Natural killer cell (primary cell): ENCODE measurements around the gene OR2T35. TPM values are rescaled to one million over a fixed set of nuclear protein-coding genes. Genes with fewer than 3 reads are reported as not detected.

Source experiments
- ATAC-seq, 3 donors: fragments of 150-1000 bp in 2 of 3; fragments of 200-7000 bp in 1 of 3; cut with Tn5 transposase; 1 replicate in 1 of 3; 2 replicates in 2 of 3; pipeline ENCODE4 v1.10.0; 2021; ENCODE audit warnings: mild to moderate bottlenecking in 2 of 3, moderate library complexity in 2 of 3
- DNase-seq, 2 donors: peaks; one replicate each; pipeline versions ENCODE4 v3.0.0 to v3.0.0-alpha.2; 2013 to 2021; ENCODE audit warnings: mixed read lengths in 1 of 2
- H3K27ac ChIP-seq: one replicate; pipeline ENCODE4 v1.5.1; 2013; ENCODE audit warnings: mild to moderate bottlenecking, low read length
- H3K27me3 ChIP-seq: one replicate; pipeline ENCODE4 v1.6.1; 2013; ENCODE audit warnings: low read length; ENCODE audit not compliant: control insufficient read depth, insufficient read depth
- H3K36me3 ChIP-seq: one replicate; pipeline ENCODE4 v1.6.1; 2013; ENCODE audit warnings: low read length; ENCODE audit not compliant: control insufficient read depth, insufficient read depth
- H3K4me1 ChIP-seq: one replicate; pipeline ENCODE4 v1.6.1; 2013; ENCODE audit warnings: low read length; ENCODE audit not compliant: control insufficient read depth, insufficient read depth
- H3K4me3 ChIP-seq: one replicate; pipeline ENCODE4 v1.5.1; 2013; ENCODE audit warnings: low read length
- H3K9me3 ChIP-seq: one replicate; pipeline ENCODE4 v1.6.1; 2013; ENCODE audit warnings: low read length; ENCODE audit not compliant: control insufficient read depth, insufficient read depth
- H3K27ac Mint-ChIP-seq, 2 donors: one replicate each; pipeline ENCODE4 v1.8.0; 2022; ENCODE audit warnings: mild to moderate bottlenecking in 2 of 2, mixed read lengths in 2 of 2, moderate library complexity in 1 of 2
- H3K27me3 Mint-ChIP-seq, 2 donors: one replicate each; pipeline ENCODE4 v1.8.0; 2022; ENCODE audit warnings: low read depth in 2 of 2, mixed read lengths in 2 of 2
- H3K36me3 Mint-ChIP-seq: one replicate; pipeline ENCODE4 v1.8.0; 2022; ENCODE audit warnings: mixed read lengths
- H3K4me1 Mint-ChIP-seq, 2 donors: one replicate each; pipeline ENCODE4 v1.8.0; 2022; ENCODE audit warnings: mixed read lengths in 2 of 2
- H3K4me3 Mint-ChIP-seq: one replicate; pipeline ENCODE4 v1.8.0; 2022; ENCODE audit warnings: mild to moderate bottlenecking, moderate library complexity, mixed read lengths
- H3K9me3 Mint-ChIP-seq, 2 donors: one replicate each; pipeline ENCODE4 v1.8.0; 2022; ENCODE audit warnings: mixed read lengths in 2 of 2
- WGBS: methylation state at CpG from one replicate; pipeline ENCODE4 v1.1.7; 2013; ENCODE audit warnings: missing lambda C conversion rate; ENCODE audit not compliant: insufficient coverage; 5-methylcytosine and 5-hydroxymethylcytosine counted together
- intact Hi-C: fragments of 100-400 bp; cut with micrococcal nuclease; formaldehyde crosslinking; loops from one replicate; pipeline ENCODE4 v1.14.2; 2022
- total RNA-seq, 4 donors: library from RNA; stranded (reverse); fragments of 120-200 nt in 1 of 4; gene quantifications; one replicate each; pipeline versions ENCODE4 v1.2.3 to v1.2.4, GENCODE V29; 2013 to 2022
- TF ChIP-seq, protein P1 (sequence below): fragments of 200-600 bp; IDR thresholded peaks from one replicate; pipeline ENCODE4 v1.8.0; 2022; ENCODE audit warnings: antibody characterized with exemption

OR2T35 gene
- total RNA-seq, 3 donors from 2014 or later (not counting 1 experiment from before 2014, with no cell fraction given): not detected

DNA sequence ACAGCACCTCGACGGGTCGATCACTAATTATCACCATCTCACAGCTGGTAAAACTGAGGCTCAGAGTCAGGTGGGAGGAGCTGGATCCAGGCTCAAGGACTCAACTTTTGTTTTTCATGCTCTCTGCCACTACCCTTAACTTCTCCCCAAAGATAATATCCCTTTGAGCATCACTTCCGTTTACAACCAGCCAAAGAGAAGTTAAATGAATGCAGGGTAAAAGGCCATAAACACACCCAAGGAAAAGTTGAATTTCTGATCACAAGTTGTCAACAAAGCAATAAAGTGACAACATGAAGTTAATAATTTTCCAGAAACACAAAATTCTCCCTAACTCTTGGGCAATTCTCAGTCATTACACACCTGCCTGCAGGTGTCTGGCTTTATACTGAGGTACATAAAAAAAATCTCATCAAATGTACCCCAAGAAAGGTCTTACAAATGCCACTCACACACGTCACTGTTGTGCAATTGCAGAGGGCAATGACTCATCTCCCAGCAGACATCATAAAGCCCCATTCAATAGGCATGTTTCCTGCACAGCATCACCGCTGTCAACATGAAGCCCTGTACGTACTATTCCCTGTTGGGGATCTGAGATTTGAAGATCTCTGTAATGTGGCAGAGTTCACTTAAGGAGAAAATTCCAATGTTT is 13.6 kb downstream of the OR2T35 start:
- Mint-ChIP-seq H3K9me3 (no peaks in the 10 kb centered on the region), H3K4me3 (no peak overlapping the region), H3K4me1 (no peaks in the 10 kb centered on the region), H3K36me3 (no peaks in the 10 kb centered on the region), H3K27me3 (no peaks in the 10 kb centered on the region), H3K27ac (no peak overlapping the region)
- Histone ChIP-seq H3K27me3 (no peaks in the 10 kb centered on the region), H3K9me3 (no peaks in the 10 kb centered on the region), H3K27ac (no peak overlapping the region), H3K4me3 (no peak overlapping the region), H3K4me1 (no peaks in the 10 kb centered on the region), H3K36me3 (no peaks in the 10 kb centered on the region)
- ATAC-seq (no peak), DNase-seq (no peak)
- WGBS: 77% methylated on average over 5 of the region's 7 CpGs
- TF ChIP-seq, protein P1, sequence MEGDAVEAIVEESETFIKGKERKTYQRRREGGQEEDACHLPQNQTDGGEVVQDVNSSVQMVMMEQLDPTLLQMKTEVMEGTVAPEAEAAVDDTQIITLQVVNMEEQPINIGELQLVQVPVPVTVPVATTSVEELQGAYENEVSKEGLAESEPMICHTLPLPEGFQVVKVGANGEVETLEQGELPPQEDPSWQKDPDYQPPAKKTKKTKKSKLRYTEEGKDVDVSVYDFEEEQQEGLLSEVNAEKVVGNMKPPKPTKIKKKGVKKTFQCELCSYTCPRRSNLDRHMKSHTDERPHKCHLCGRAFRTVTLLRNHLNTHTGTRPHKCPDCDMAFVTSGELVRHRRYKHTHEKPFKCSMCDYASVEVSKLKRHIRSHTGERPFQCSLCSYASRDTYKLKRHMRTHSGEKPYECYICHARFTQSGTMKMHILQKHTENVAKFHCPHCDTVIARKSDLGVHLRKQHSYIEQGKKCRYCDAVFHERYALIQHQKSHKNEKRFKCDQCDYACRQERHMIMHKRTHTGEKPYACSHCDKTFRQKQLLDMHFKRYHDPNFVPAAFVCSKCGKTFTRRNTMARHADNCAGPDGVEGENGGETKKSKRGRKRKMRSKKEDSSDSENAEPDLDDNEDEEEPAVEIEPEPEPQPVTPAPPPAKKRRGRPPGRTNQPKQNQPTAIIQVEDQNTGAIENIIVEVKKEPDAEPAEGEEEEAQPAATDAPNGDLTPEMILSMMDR: no peak
- intact Hi-C loops: no loop called here

DNA sequence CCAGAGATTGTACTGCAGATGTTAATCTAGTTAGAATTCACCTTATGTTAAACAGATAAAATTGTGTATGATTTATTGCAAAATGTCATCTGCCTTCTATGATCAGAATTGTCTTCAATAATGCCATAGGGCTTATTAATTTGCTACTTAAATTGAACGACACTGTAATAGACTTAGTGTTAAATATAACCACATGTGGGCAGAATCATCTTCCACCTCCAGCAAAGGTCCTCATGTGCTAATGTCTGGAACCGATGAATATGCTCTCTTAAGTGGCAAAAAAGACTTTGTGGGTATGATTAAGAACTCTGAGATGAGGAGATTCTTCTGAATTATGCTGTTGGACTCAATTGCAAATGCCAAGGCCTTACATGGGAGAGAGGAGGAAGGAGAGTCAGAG is 14.5 kb downstream of the OR2T35 start:
- Mint-ChIP-seq H3K4me3 (no peak overlapping the region), H3K27me3 (no peaks in the 10 kb centered on the region), H3K9me3 (no peaks in the 10 kb centered on the region), H3K27ac (no peak overlapping the region), H3K4me1 (no peaks in the 10 kb centered on the region), H3K36me3 (no peaks in the 10 kb centered on the region)
- ATAC-seq (no peak), DNase-seq (no peak)
- Histone ChIP-seq H3K27ac (no peak overlapping the region), H3K4me1 (no peaks in the 10 kb centered on the region), H3K27me3 (no peaks in the 10 kb centered on the region), H3K9me3 (no peaks in the 10 kb centered on the region), H3K36me3 (no peaks in the 10 kb centered on the region), H3K4me3 (no peak overlapping the region)
- intact Hi-C loops: no loop called here
- WGBS: 92% methylated on average over 2 of the region's 2 CpGs
- TF ChIP-seq, protein P1: no peak

DNA sequence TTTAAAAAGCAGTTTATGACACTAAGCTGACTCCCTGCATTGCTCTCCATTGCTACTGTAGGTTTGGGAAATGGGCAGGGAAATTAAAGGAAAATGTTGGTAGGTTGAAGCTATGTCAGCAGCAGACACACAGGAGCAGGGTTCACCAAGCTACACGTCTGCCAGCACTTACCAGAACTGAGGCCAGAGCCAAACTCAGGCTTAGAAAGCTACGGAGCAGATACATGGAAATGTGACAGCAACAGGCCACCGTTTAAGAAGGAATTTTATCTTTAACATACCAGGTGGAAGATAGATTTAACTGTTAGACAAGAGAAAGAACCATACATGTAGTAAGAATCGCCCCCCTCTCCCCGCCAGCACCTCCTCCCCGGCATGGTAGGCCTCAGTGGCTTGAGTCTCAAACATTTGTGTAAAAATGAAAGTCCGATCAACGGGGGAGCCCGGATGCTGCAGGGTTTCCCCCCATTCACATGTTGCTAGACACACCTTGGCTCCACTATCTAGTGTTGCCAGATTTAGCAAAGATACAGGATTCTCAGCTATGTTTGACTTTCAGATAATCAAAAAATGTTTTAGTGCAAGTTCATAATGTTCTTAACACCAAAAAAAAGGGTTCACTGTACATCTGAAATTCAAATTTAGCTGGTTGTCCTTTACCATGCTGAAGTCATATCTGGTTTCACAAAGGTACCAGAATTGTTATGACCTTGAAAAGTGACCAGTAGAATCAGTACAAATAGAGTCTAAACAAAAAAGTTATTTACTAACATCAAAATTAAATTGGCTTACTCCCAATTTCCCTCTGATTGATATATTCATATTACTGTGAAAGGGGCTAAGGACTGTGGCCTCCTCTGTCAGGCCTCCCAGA is 16.9 kb downstream of the OR2T35 start:
- intact Hi-C loops: no loop called here
- Mint-ChIP-seq H3K27ac (no peak overlapping the region), H3K27me3 (no peaks in the 10 kb centered on the region), H3K36me3 (no peaks in the 10 kb centered on the region), H3K9me3 (no peaks in the 10 kb centered on the region), H3K4me3 (no peak overlapping the region), H3K4me1 (no peaks in the 10 kb centered on the region)
- Histone ChIP-seq H3K36me3 (no peaks in the 10 kb centered on the region), H3K9me3 (no peaks in the 10 kb centered on the region), H3K27ac (no peak overlapping the region), H3K27me3 (no peaks in the 10 kb centered on the region), H3K4me1 (no peaks in the 10 kb centered on the region), H3K4me3 (no peak overlapping the region)
- TF ChIP-seq, protein P1: no peak
- 75% methylated on average over 8 of the region's 9 CpGs for WGBS
- ATAC-seq (no peak), DNase-seq (no peak)
